Raji (cell line): ENCODE results near the gene SNRNP35.

Experiments
- POLR2A ChIP-seq: IDR thresholded peaks from 2 replicates; pipeline ENCODE4 v1.6.1; 2011; ENCODE audit warnings: low read depth, low read length, control low read depth; ENCODE audit not compliant: insufficient read depth

The SNRNP35 gene

GRCh38 chr12:123483602-123484248 is 25.8 kb downstream of the SNRNP35 start:
- TF ChIP-seq POLR2A, result no peak

- TF ChIP-seq POLR2A, result no peak
Measured at GRCh38 chr12:123485756-123486155, 27.8 kb downstream of the SNRNP35 start.

GRCh38 chr12:123487428-123487827 is 29.5 kb downstream of the SNRNP35 start:
- TF ChIP-seq POLR2A, result no peak

GRCh38 chr12:123488539-123489230 is 30.7 kb downstream of the SNRNP35 start:
- TF ChIP-seq POLR2A, result no peak

- TF ChIP-seq POLR2A, result no peak
Measured at GRCh38 chr12:123489580-123489979, 31.6 kb downstream of the SNRNP35 start.

GRCh38 chr12:123490089-123490488 is 32.1 kb downstream of the SNRNP35 start:
- TF ChIP-seq POLR2A, result no peak

- TF ChIP-seq POLR2A, result no peak
Measured at GRCh38 chr12:123491056-123491455, 33.1 kb downstream of the SNRNP35 start.

- no peak for TF ChIP-seq POLR2A
Measured at GRCh38 chr12:123491481-123491880, 33.5 kb downstream of the SNRNP35 start.

- TF ChIP-seq POLR2A, result no peak
Measured at GRCh38 chr12:123494124-123494851, 36.3 kb downstream of the SNRNP35 start.

GRCh38 chr12:123497065-123497464 is 39.1 kb downstream of the SNRNP35 start:
- TF ChIP-seq POLR2A, result no peak

GRCh38 chr12:123498126-123498825 is 40.3 kb downstream of the SNRNP35 start:
- TF ChIP-seq POLR2A, result no peak

GRCh38 chr12:123499332-123499731 is 41.4 kb downstream of the SNRNP35 start:
- TF ChIP-seq POLR2A, result no peak

- TF ChIP-seq POLR2A, result no peak
Measured at GRCh38 chr12:123502163-123502704, 44.3 kb downstream of the SNRNP35 start.

- no peak for TF ChIP-seq POLR2A
Measured at GRCh38 chr12:123506059-123506842, 48.3 kb downstream of the SNRNP35 start.

- no peak for TF ChIP-seq POLR2A
Measured at GRCh38 chr12:123506843-123507236, 48.9 kb downstream of the SNRNP35 start.
